ENCODE measurements around the gene MAPK1.

MAPK1 gene

DNA sequence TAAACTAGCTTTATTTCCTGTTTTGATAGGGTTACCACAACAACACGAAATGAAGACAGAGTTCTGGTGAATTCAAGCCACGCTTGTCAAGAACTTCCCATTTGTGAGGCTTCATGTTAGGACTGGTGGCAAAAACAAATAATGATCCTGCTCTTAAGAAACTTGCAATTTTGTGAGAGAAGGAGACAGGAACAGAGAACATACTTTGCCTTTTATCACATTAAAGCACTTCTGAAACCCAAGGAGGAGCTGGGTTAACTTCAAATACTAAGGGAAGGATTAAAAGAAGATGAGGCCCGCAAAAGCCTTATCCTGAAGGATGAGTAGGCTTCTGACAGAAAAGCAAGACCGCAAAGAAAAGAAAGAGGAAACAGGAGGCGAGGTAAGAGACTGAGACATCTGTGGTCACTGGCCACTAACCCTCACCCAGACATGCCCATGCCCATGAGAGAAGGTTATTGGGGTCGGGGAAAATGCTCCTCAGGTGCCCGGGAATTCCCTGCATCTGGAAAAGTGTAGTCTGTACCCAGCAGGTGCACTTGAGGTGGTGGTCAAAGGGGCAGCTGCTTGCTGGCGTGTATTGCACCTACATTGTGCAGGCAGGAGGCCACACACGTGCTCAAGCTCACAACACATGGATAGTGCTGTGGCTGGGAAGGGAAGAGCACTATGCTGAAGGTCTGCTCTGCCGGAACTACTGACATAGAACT is 50.5 kb downstream of the MAPK1 start:
- TF ChIP-seq EZH2phosphoT487 (IDR thresholded peaks at IDR 0.05; ENCODE audit: low read length) (no peak), EZH2 (optimal IDR thresholded peaks at IDR 0.05; ENCODE audit: low read depth, low read length) (no peak)
- TF ChIP-seq, protein P1, sequence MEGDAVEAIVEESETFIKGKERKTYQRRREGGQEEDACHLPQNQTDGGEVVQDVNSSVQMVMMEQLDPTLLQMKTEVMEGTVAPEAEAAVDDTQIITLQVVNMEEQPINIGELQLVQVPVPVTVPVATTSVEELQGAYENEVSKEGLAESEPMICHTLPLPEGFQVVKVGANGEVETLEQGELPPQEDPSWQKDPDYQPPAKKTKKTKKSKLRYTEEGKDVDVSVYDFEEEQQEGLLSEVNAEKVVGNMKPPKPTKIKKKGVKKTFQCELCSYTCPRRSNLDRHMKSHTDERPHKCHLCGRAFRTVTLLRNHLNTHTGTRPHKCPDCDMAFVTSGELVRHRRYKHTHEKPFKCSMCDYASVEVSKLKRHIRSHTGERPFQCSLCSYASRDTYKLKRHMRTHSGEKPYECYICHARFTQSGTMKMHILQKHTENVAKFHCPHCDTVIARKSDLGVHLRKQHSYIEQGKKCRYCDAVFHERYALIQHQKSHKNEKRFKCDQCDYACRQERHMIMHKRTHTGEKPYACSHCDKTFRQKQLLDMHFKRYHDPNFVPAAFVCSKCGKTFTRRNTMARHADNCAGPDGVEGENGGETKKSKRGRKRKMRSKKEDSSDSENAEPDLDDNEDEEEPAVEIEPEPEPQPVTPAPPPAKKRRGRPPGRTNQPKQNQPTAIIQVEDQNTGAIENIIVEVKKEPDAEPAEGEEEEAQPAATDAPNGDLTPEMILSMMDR (IDR thresholded peaks at IDR 0.05; ENCODE audit: low read length): no peak
- Histone ChIP-seq H3K27ac (ENCODE audit: low read length) (no peak overlapping the region), H3K4me1 (ENCODE audit: low read length) (no peaks in the 10 kb centered on the region), H3K4me2 (ENCODE audit: low read depth, low read length) (no peak overlapping the region), H3K9me3 (replicated peaks; ENCODE audit: insufficient read depth, low read length) (no peaks in the 10 kb centered on the region), H3K9ac (ENCODE audit: low read length) (no peak overlapping the region), H2AFZ (ENCODE audit: low read length) (no peak overlapping the region), H3K36me3 (replicated peaks; ENCODE audit: insufficient read depth, low read length) (no peaks in the 10 kb centered on the region), H3K79me2 (ENCODE audit: low read length) (peaks cover 67% of the 10 kb centered on the region), H4K20me1 (ENCODE audit: insufficient read depth, low read length) (peaks cover 5% of the 10 kb centered on the region; the same call in 1 of the 2 replicates), H3K4me3 (ENCODE audit: low read length) (no peak overlapping the region), H3K9me2 (replicated peaks; ENCODE audit: insufficient read depth, low read length) (no peaks in the 10 kb centered on the region), H3K27me3 (replicated peaks; ENCODE audit: insufficient read depth, low read length) (no peaks in the 10 kb centered on the region), H3F3A (ENCODE audit: insufficient read depth, low read length) (no peaks in the 10 kb centered on the region)
- no peak for DNase-seq

DNA sequence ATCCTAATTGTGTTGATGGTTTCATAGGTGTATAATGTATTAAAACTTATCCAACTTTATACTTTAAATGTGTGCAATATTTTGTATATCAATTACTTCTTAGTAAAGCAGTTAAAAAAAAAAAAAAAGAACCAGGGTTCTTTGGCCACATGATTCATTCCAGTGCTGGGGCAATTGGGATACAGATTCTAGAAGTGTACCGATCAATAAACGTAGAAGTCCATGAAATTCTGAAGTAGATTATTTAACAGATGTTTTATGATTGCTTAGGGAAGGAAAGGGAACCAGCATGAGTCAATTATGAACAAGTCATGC is 51.0 kb downstream of the MAPK1 start:
- H3K4me2 ChIP-seq (ENCODE audit: low read depth, low read length): no peak overlapping the region
- peaks cover 67% of the 10 kb centered on the region for H3K79me2 ChIP-seq (ENCODE audit: low read length)
- H3K4me3 ChIP-seq (ENCODE audit: low read length): no peak overlapping the region
- no peaks in the 10 kb centered on the region for H3F3A ChIP-seq (ENCODE audit: insufficient read depth, low read length)
- H3K36me3 ChIP-seq (replicated peaks; ENCODE audit: insufficient read depth, low read length): no peaks in the 10 kb centered on the region
- H4K20me1 ChIP-seq (ENCODE audit: insufficient read depth, low read length): peaks cover 8% of the 10 kb centered on the region; the same call in 1 of the 2 replicates
- no peaks in the 10 kb centered on the region for H3K27me3 ChIP-seq (replicated peaks; ENCODE audit: insufficient read depth, low read length)
- no peak overlapping the region for H3K27ac ChIP-seq (ENCODE audit: low read length)
- H2AFZ ChIP-seq (ENCODE audit: low read length): no peak overlapping the region
- no peaks in the 10 kb centered on the region for H3K9me2 ChIP-seq (replicated peaks; ENCODE audit: insufficient read depth, low read length)
- no peaks in the 10 kb centered on the region for H3K4me1 ChIP-seq (ENCODE audit: low read length)
- TF ChIP-seq EZH2phosphoT487 (IDR thresholded peaks at IDR 0.05; ENCODE audit: low read length) (no peak), EZH2 (optimal IDR thresholded peaks at IDR 0.05; ENCODE audit: low read depth, low read length) (no peak)
- TF ChIP-seq, protein P1 (IDR thresholded peaks at IDR 0.05; ENCODE audit: low read length): no peak
- DNase-seq: no peak
- no peaks in the 10 kb centered on the region for H3K9me3 ChIP-seq (replicated peaks; ENCODE audit: insufficient read depth, low read length)
- H3K9ac ChIP-seq (ENCODE audit: low read length): no peak overlapping the region

DNA sequence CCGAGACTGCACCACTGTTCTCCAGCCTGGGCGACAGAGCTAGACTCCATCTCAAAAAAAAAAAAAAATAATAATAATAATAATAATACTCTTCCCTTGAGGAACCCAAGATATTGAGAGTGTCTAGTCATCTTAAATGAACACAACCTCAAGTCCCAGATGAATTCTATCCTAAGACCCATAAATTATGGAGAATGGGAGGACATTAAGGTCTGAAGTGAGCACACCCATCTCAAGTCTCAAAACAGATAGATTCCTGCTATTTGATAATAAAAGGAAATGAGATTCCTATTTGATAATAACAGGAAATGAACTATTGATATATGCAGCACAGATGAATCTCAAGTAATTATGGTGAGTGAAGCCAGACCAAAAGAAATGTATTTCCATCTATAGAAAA is 51.5 kb downstream of the MAPK1 start:
- H4K20me1 ChIP-seq (ENCODE audit: insufficient read depth, low read length): peaks cover 8% of the 10 kb centered on the region; the same call in 1 of the 2 replicates
- H3K4me3 ChIP-seq (ENCODE audit: low read length): no peak overlapping the region
- H3K9ac ChIP-seq (ENCODE audit: low read length): no peak overlapping the region
- no peaks in the 10 kb centered on the region for H3F3A ChIP-seq (ENCODE audit: insufficient read depth, low read length)
- TF ChIP-seq EZH2 (optimal IDR thresholded peaks at IDR 0.05; ENCODE audit: low read depth, low read length): no peak
- TF ChIP-seq, protein P1 (IDR thresholded peaks at IDR 0.05; ENCODE audit: low read length): no peak
- TF ChIP-seq EZH2phosphoT487 (IDR thresholded peaks at IDR 0.05; ENCODE audit: low read length): no peak
- no peak for DNase-seq
- no peaks in the 10 kb centered on the region for H3K4me1 ChIP-seq (ENCODE audit: low read length)
- no peaks in the 10 kb centered on the region for H3K36me3 ChIP-seq (replicated peaks; ENCODE audit: insufficient read depth, low read length)
- H3K9me2 ChIP-seq (replicated peaks; ENCODE audit: insufficient read depth, low read length): no peaks in the 10 kb centered on the region
- H3K9me3 ChIP-seq (replicated peaks; ENCODE audit: insufficient read depth, low read length): no peaks in the 10 kb centered on the region
- no peak overlapping the region for H3K4me2 ChIP-seq (ENCODE audit: low read depth, low read length)
- peaks cover 65% of the 10 kb centered on the region for H3K79me2 ChIP-seq (ENCODE audit: low read length)
- no peak overlapping the region for H2AFZ ChIP-seq (ENCODE audit: low read length)
- no peak overlapping the region for H3K27ac ChIP-seq (ENCODE audit: low read length)
- no peaks in the 10 kb centered on the region for H3K27me3 ChIP-seq (replicated peaks; ENCODE audit: insufficient read depth, low read length)

Data from MM.1S (cell line).